Inflammatory macrophage treated with lipopolysaccharide for 4 hours (primary cell): Measurements from ENCODE around the gene SGF29.
A peak's percentile ranks its signal among the peaks of the same experiment; 100 is the strongest.
"Not testable (repeated sequence)": the region's sequence is repeated elsewhere in the genome, so short reads cannot be mapped to it uniquely, and the experiment has no call there.

Experiments
- DNase-seq: peaks from one replicate; pipeline ENCODE4 v3.0.0-alpha.2; 2020

SGF29 gene

GRCh38 chr16:28534542-28535373 lies 19.0 kb upstream of the SGF29 start:
- DNase-seq: peak; percentile 99

GRCh38 chr16:28537076-28537475 lies 16.6 kb upstream of the SGF29 start:
- no peak for DNase-seq

GRCh38 chr16:28537964-28538732 lies 15.6 kb upstream of the SGF29 start:
- no peak for DNase-seq

GRCh38 chr16:28538733-28539596 lies 14.8 kb upstream of the SGF29 start, which contains the start of gene NUPR1:
Gene NUPR1 (minus strand): TSS chr16:28538974. CDS start chr16:28538907, 67 bp downstream.
- DNase-seq: no peak

GRCh38 chr16:28540346-28540745 lies 13.4 kb upstream of the SGF29 start:
- peak; percentile 73 for DNase-seq

GRCh38 chr16:28542646-28543045 lies 11.1 kb upstream of the SGF29 start:
- DNase-seq: no peak

GRCh38 chr16:28543072-28543471 lies 10.6 kb upstream of the SGF29 start:
- peak; percentile 97 for DNase-seq

- no peak for DNase-seq
Observed at GRCh38 chr16:28544998-28545397, 8.7 kb upstream of the SGF29 start.

- not testable (repeated sequence) for DNase-seq
Observed at GRCh38 chr16:28545964-28546363, 7.8 kb upstream of the SGF29 start.

GRCh38 chr16:28546626-28547025 lies 7.1 kb upstream of the SGF29 start:
- no peak for DNase-seq

- no peak for DNase-seq
Observed at GRCh38 chr16:28548306-28548802, 5.4 kb upstream of the SGF29 start.

GRCh38 chr16:28549301-28549899 lies 4.3 kb upstream of the SGF29 start:
- peak; percentile 69 for DNase-seq

- no peak for DNase-seq
Observed at GRCh38 chr16:28554634-28555423, 1.1 kb downstream of the SGF29 start.

GRCh38 chr16:28555561-28555960 lies 1.8 kb downstream of the SGF29 start:
- peak; percentile 73 for DNase-seq

GRCh38 chr16:28556914-28557320 lies 3.2 kb downstream of the SGF29 start:
- peak; percentile 56 for DNase-seq

GRCh38 chr16:28558456-28558855 lies 4.7 kb downstream of the SGF29 start:
- no peak for DNase-seq

GRCh38 chr16:28561557-28562187 lies 8.0 kb downstream of the SGF29 start:
- DNase-seq: no peak

GRCh38 chr16:28562199-28562598 lies 8.5 kb downstream of the SGF29 start:
- no peak for DNase-seq

- no peak for DNase-seq
Observed at GRCh38 chr16:28563218-28563617, 9.5 kb downstream of the SGF29 start.

GRCh38 chr16:28566233-28566925 lies 12.7 kb downstream of the SGF29 start:
- not testable (repeated sequence) for DNase-seq
